Measurements from ENCODE around the gene THOC1.

Gene THOC1

GRCh38 chr18:260547-260946 is 7.3 kb downstream of the THOC1 start:
- no peak for TF ChIP-seq MYC (IDR thresholded peaks at IDR 0.05; ENCODE audit: low read depth, low read length)
- no peak for TF ChIP-seq CTCF (IDR thresholded peaks at IDR 0.05; ENCODE audit: low read depth, low read length)
- no peak for TF ChIP-seq POLR2A (IDR thresholded peaks at IDR 0.05; ENCODE audit: extremely low read depth, insufficient read length)
- no peak for TF ChIP-seq MAX (IDR thresholded peaks at IDR 0.05; ENCODE audit: low read depth, low read length)
- no peak for DNase-seq (ENCODE audit: low read depth)
- H3K4me3 ChIP-seq (ENCODE audit: low read depth, low read length) = no peak overlapping the region

GRCh38 chr18:255171-255570 is 12.7 kb downstream of the THOC1 start:
- TF ChIP-seq POLR2A (IDR thresholded peaks at IDR 0.05; ENCODE audit: extremely low read depth, insufficient read length) = no peak
- TF ChIP-seq CTCF (IDR thresholded peaks at IDR 0.05; ENCODE audit: low read depth, low read length) = no peak
- no peak for TF ChIP-seq MYC (IDR thresholded peaks at IDR 0.05; ENCODE audit: low read depth, low read length)
- TF ChIP-seq MAX (IDR thresholded peaks at IDR 0.05; ENCODE audit: low read depth, low read length) = no peak
- no peak for DNase-seq (ENCODE audit: low read depth)
- no peak overlapping the region for H3K4me3 ChIP-seq (ENCODE audit: low read depth, low read length)

- no peak for DNase-seq (ENCODE audit: low read depth)
- H3K4me3 ChIP-seq (ENCODE audit: low read depth, low read length) = no peak overlapping the region
- TF ChIP-seq POLR2A (IDR thresholded peaks at IDR 0.05; ENCODE audit: extremely low read depth, insufficient read length) (no peak), MAX (IDR thresholded peaks at IDR 0.05; ENCODE audit: low read depth, low read length) (no peak), MYC (IDR thresholded peaks at IDR 0.05; ENCODE audit: low read depth, low read length) (no peak), CTCF (IDR thresholded peaks at IDR 0.05; ENCODE audit: low read depth, low read length) (no peak)
These were observed 14.7 kb downstream of the THOC1 start for GRCh38 chr18:253121-253520.

GRCh38 chr18:251572-251971 is 16.3 kb downstream of the THOC1 start:
- DNase-seq (ENCODE audit: low read depth) = no peak
- no peak for TF ChIP-seq MYC (IDR thresholded peaks at IDR 0.05; ENCODE audit: low read depth, low read length)
- TF ChIP-seq POLR2A (IDR thresholded peaks at IDR 0.05; ENCODE audit: extremely low read depth, insufficient read length) = no peak
- no peak for TF ChIP-seq CTCF (IDR thresholded peaks at IDR 0.05; ENCODE audit: low read depth, low read length)
- no peak for TF ChIP-seq MAX (IDR thresholded peaks at IDR 0.05; ENCODE audit: low read depth, low read length)
- no peak overlapping the region for H3K4me3 ChIP-seq (ENCODE audit: low read depth, low read length)

- DNase-seq (ENCODE audit: low read depth) = no peak
- H3K4me3 ChIP-seq (ENCODE audit: low read depth, low read length) = no peak overlapping the region
- TF ChIP-seq MAX (IDR thresholded peaks at IDR 0.05; ENCODE audit: low read depth, low read length) (no peak), POLR2A (IDR thresholded peaks at IDR 0.05; ENCODE audit: extremely low read depth, insufficient read length) (no peak), MYC (IDR thresholded peaks at IDR 0.05; ENCODE audit: low read depth, low read length) (no peak), CTCF (IDR thresholded peaks at IDR 0.05; ENCODE audit: low read depth, low read length) (no peak)
These were observed 17.2 kb downstream of the THOC1 start for GRCh38 chr18:250685-251084.

- DNase-seq (ENCODE audit: low read depth) = no peak
- TF ChIP-seq POLR2A (IDR thresholded peaks at IDR 0.05; ENCODE audit: extremely low read depth, insufficient read length) (no peak), MYC (IDR thresholded peaks at IDR 0.05; ENCODE audit: low read depth, low read length) (no peak), MAX (IDR thresholded peaks at IDR 0.05; ENCODE audit: low read depth, low read length) (no peak), CTCF (IDR thresholded peaks at IDR 0.05; ENCODE audit: low read depth, low read length) (no peak)
- no peak overlapping the region for H3K4me3 ChIP-seq (ENCODE audit: low read depth, low read length)
These were observed 19.8 kb downstream of the THOC1 start for GRCh38 chr18:248053-248452.

Measured in NB4 (cell line).